Measurements from ENCODE around the gene PI16.

The PI16 gene

GRCh38 chr6:37005061-37005810 is 50.7 kb downstream of the PI16 start, which contains the start of gene FGD2:
Gene FGD2 (plus strand): TSS chr6:37005655. CDS start chr6:37005818, 163 bp downstream.
- no peak for DNase-seq

GRCh38 chr6:37005827-37006567 is 51.5 kb downstream of the PI16 start:
- no peak for DNase-seq

- peak; percentile 73 for DNase-seq
Observed at GRCh38 chr6:37006793-37007339, 52.3 kb downstream of the PI16 start.

GRCh38 chr6:37007340-37008043 is 53.0 kb downstream of the PI16 start:
- DNase-seq: no peak

- DNase-seq: no peak
Observed at GRCh38 chr6:37008484-37009465, 54.2 kb downstream of the PI16 start.

GRCh38 chr6:37010402-37010892 is 55.9 kb downstream of the PI16 start:
- DNase-seq: peak; percentile 9

GRCh38 chr6:37011656-37012378 is 57.3 kb downstream of the PI16 start:
- peak; percentile 67 for DNase-seq

GRCh38 chr6:37013516-37014491 is 59.3 kb downstream of the PI16 start:
- no peak for DNase-seq

Data from fibroblast of skin of scalp (primary cell).